NCI-H526 treated with DMSO at 0.1 percent for 48 hours (cell line): ENCODE results near the gene ESR2.
"Not testable (repeated sequence)": the region's sequence is repeated elsewhere in the genome, so short reads cannot be mapped to it uniquely, and the experiment has no call there.

ENCODE experiments used
- DNase-seq: peaks from one replicate; lab custom pipeline; 2025; lab: John Stamatoyannopoulos, UW

ESR2 gene

DNA sequence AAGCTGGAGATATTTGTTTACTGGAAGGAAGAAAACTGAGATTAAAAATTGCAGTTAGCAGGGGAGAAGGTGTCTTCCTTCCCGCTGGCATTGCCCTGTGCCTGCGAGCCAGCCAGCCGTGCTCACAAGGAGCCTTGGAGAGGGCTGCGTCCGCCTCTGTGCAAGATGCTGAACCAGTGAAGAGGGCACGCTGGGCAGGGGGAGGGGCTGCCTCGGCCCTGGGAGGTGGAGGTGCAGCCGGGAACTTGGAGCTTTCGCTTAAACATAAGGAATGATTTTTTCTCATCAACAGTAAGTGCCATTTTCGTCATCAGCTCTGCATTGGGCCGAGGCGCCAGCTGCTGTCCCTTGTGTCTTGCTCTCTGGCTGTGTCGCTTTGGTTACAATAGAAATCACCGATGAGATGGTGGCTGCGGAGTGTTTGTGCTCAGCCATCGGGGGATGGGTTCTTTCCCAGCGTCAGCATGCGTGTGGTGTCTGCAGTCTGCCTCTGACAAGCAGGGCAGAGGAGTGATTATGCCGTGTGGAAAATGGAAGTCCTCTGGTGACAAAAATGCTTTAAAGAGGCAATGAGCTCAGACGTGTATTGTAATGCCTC is 97.3 kb downstream of the ESR2 start:
- peak; percentile 62 for DNase-seq

DNA sequence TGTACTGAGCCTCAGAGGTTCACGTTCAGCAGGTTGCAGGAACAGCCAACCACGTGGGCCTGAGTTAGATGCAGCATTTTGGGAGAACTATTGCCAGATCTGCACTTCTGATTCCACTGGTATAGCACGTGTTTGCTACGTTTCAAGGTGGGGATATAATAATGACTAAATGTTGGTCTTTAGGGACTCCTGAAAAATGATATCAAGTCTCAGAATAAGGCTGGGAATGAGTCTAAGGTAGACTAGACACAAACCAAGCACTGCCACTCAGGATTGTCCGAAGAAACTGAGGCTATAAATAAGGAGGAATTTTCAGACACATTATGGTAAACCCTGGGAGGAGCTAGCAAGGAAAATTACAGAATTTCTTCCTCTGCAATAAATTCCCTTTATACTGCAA is 98.1 kb downstream of the ESR2 start:
- DNase-seq: no peak

DNA sequence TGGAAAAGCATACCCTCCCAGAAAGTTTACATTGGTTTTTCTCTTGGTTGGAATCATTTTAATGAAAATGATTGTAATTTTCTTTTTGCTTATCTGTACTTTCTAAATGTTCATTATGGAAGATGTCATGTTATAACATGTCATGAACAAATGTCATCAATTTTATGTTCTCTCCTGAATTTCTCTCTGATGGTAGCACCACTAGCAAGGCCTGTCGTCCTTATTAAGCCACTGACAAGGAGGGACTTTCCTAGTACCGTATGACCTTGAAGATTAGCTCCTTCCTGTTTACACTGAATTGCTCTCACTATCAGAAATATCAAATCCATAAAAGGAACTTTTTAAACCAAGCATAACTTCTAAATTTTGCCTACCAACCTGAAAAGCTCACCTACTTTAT is 99.0 kb downstream of the ESR2 start:
- no peak for DNase-seq

DNA sequence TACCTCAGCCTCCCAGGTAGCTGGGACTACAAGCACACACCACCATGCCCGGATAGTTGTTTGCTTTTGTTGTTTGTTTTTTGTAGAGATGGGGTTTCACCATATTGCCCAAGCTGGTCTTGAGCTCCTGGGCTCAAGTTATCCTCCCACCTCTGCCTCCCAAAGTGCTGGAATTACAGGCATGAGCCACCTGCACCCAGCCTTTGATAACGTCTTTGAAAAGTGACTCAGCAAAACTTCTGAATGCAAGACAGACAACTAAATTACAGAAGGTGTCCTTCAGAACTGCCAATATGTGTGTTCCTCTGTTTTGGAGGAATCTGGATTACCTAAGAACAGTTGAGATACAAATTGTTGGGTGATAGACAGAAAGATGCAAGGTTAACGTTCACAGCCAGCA is 99.8 kb downstream of the ESR2 start:
- DNase-seq: no peak

DNA sequence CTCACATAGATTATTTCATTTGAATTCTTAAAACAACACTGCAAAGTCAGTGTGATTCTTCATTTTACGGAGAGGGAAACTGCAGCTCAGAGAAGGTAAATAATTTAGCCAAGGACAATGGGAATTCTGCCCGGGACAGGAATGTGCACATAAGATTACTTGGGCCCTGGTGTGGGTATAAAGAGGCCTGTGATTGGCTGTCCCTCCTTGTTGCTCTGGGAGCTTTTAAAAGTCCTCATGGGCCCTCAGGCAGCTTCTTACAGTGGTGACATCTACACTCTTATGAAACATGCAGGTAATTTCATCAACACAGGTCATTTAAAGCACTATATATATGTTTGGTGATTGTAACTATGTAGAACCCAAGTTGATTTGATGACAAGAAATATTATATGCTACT is 100.3 kb downstream of the ESR2 start:
- DNase-seq: no peak

DNA sequence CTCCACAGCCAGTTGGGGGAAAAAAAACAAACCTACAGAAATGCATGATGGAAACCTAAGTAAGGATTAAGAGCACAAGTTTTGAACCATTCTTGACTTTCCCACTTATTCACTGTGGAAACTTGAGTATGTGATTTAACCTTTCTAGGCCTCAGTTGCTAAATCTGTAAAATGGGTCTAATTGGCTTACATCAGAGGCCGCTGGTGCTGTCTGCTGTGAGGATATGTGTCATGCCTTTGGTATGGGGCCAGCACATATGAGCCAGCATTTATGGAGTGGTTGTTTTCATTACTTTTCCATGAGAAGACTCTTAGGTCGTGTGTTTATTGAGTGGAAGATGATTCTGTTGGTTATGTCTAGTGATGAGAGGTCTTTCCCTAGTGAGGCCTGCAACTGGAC is 102.4 kb downstream of the ESR2 start:
- no peak for DNase-seq

DNA sequence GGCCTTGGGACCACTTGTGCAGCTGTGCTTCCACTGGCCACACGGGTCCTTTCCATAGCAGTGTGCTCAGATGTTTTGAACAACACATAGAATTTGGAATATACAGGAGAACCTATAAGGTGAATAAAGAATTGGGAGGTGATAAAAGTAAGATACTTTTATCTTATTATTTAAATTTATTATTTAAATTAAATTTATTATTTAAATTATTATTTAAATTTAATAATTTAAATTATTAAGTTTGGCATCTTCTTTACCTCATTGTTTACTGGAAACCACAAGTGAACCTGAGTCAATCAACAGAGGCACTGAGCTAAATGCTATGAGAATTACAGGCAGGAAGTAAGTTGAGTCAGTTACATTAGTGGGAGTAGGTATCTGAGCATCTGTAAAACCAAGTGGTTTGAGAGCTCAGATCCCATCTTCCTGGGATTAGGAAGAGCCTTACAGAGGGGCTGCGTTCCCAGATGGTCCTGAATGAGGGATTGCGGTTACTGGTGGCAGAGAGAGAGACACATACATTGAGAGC is 103.1 kb downstream of the ESR2 start:
- no peak for DNase-seq

DNA sequence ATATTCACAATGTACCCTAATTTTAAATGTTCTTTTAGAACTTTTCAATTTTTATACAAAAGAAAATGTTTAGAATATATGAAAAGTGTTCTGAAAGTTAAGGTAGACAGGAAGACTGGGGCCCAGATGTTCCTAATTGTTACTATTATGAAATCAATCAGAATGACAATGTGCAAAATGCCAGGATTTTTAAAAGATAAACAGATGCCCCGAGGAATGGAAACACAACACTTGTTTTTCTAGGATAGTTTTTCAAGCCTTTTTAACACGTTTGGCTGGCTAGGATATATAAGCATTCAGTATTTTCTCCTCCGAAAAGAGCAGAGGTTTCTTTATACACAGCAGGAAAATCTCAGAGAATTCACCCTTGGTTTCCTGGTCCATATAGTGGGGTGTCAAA is 106.8 kb downstream of the ESR2 start:
- no peak for DNase-seq

DNA sequence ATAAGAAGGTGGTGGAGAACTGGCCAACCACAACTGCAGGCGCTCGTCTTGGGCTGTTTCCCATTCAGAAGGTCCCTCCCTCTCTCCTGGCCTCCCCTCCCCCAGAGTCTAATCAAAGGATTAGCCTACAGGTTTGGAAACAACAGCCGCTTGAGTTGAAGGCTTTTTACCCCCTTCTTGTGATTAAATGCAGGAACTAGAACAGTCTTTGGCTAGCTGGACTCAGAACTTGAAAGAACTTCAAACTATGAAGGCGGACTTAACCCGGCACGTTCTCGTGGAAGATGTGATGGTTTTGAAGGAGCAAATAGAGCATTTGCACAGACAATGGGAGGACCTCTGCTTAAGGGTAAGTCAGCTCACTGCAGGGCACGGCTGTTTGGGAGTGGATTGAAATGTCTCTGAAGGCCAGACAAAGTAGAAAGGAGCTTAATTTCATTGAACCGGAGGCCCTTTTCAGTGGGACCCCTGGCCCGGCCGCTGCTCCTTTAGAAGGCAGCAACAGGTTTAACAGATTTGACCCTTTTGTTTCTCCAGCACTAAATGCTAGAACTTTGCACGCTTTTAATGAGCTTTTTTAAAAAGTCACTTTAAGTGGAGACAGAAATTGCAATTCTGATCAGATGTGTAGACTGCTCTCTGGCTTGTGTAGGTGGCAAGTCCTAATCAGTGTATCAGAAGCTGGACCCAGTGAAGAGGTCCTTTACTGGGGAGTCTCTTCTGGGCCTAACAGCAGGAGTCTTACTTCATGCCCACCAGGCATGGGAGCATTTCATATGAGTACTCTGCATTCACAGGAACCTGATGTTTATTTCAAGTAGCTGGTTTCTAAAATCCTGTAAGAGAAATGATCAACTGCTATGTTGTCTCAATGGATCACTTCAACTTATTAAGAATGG is 107.7 kb downstream of the ESR2 start:
- DNase-seq: no peak

DNA sequence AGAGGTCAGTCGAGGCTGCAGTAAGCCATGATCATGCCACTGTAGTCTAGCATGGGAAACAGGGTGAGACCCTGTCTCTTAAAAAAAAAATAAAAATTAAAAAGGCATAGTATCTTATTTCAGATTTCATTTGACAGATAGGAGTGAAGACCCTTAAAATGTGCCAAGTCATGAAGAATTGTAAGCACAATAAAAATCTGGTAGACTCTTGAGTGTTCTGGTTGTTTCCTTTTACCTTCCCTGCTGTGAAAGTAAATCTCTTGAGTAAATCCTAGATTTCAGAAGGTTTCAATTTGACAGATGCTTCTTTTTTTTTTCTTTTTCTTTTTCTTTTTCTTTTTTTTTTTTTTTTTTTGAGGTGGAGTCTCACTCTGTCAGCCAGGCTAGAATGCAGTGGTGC is 109.0 kb downstream of the ESR2 start:
- no peak for DNase-seq

DNA sequence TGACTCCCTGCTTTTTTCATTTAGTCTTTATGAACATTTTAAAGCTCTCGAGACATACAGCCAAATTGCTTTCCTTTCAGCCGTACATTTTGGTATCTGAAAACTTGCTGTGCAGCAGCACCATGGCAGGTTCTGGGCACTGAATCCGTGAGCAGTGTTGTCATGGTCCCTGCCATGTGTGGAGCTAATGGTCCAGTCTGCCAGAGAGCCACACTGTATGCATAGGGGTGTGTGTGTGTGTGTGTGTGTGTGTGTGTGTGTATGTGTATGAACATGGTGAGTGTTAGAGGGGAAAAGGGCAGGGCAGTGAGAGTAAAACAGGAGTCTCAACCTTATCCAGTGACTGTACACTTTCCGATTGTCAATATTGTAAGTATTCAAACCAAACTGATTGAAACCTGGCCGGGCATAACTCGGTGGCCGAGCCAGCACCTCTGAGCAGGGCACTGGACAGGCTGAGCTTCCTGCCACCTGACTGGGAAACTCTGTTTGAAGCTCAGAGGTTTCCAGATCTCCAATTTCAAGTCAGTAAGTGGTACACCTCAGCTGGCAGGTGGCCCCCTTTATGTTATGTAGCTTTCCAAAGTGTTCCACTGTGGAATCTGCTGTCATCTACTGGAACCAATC is 110.0 kb downstream of the ESR2 start:
- DNase-seq: no peak

DNA sequence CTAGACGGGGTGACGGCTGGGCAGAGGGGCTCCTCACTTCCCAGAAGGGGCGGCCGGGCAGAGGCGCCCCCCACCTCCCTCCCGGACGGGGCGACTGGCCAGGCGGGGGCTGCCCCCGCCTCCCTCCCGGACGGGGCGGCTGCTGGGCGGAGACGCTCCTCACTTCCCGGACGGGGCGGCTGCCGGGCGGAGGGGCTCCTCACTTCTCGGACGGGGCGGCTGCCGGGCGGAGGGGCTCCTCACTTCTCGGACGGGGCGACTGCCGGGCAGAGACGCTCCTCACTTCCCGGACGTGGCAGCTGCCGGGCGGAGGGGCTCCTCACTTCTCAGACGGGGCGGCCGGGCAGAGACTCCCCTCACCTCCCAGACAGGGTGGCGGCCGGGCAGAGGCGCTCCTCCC is 111.3 kb downstream of the ESR2 start:
- DNase-seq: not testable (repeated sequence)

DNA sequence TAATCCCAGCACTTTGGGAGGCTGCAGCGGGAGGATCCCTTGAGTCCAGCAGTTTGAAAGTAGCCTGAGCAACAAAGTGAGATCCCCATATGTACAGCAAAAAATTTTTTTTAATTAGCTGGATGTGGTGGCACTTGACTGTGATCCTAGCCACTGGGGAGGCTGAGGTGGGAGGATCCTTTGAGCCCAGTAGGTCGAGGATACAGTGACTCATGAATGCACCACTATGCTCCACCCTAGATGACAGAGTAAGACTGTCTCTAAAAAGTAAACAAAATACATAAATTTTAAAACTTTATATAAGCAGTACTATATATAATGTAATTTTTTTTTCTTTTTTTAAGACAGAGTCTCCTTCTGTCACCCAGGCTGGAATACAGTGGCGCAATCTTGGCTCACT is 115.4 kb downstream of the ESR2 start:
- DNase-seq: no peak

DNA sequence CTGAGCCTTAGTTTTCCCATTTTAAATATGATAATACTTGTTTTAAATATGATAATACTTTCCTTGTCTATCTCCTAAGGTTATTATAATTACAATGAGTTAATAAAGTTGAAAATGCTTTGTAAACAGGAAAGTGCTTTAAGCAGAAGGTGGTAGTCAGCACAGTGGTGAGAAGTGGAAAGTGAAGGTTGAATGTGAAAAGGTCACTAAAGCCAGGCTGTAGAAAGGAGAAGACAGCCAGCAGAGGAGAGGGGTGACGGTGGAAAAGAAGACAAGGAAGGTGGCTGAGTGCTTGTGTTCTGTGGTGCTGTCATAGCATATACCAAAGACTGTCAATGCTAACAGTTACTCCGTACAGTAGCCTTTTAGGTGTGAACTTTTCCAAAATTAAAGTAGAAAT is 117.8 kb downstream of the ESR2 start:
- DNase-seq: no peak

DNA sequence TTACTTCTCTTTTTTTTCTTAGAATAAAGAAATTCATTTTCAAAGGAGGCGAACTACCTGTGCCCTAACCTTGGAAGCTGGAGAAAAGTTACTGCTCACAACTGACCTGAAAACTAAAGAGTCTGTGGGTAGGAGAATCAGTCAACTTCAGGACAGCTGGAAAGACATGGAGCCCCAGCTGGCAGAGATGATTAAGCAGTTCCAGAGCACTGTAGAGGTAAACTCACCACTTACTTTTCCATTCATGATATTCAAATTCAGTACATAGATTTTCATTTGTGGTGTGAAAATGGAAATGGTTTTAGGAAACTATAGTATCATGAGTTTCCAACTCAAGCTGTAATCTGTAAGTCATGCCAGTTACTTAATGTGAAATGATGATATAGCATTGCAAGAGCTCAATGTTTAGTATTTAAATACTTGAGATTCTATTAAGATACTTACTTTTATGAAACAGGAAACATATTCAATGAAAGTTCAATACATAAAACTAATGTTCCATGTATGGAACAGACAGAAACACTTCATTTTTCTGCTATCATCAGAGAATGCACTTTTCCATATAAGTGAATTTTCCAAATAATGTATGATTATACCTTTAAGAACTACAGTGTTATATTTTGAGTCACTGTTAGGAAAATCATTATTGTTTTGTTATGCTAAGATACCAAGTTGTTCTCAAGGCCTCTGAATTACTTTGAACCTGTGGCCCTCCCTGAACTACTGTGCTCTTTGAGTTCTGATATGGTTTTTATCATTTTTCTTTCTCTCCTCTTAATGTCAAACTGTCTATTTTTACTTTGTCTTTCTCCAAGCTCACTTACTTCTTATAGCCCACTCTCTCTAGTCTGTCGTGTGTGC is 119.0 kb downstream of the ESR2 start:
- no peak for DNase-seq

DNA sequence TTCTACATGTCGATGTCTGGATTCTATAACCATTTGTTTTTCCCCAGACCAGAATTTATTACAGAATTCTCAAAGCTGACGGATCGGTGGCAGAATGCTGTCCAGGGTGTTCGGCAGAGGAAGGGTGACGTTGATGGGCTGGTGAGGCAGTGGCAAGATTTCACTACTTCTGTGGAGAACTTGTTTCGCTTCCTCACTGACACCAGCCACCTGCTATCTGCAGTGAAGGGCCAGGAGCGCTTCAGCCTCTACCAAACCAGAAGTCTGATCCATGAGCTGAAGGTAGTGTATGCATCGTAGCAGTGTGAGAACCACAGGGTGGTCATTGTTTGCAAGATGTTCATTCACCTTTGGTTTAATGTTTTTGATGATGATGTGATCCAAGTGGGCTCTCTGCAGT is 124.0 kb downstream of the ESR2 start:
- no peak for DNase-seq

DNA sequence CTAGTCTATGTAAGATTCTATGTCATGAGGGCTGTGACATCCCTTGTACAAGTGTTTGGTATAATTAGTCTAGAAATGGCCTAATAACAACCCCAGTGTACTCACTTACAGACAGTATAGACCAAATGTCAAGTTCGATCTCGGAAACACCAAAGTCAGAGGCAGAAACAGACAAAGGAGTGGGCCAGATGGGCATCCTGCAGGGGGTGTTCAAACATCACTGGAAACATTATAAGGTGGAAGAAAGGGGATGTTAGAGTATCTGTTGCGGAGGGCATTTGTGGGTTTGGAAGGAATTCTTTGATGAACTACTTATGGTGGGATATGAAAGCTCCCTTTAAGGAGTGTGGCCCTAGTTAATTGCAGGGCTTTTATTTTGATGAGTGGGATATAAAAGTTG is 134.6 kb downstream of the ESR2 start:
- no peak for DNase-seq

DNA sequence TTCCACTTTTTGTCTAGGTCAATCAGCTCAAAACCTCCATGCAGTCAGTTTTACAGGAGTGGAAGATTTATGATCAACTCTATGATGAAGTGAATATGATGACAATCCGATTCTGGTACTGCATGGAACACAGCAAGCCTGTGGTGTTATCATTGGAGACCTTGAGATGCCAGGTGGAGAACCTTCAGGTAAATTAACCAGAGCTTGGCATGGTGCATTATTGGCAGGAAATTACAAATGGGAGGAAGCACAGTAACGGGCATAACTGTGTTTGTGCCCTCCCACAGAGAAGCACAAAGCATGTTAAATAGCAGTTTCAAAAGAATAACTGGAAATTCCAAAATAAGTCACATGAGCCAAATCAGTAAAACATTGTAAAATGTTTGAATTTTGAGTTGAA is 135.6 kb downstream of the ESR2 start:
- DNase-seq: no peak

DNA sequence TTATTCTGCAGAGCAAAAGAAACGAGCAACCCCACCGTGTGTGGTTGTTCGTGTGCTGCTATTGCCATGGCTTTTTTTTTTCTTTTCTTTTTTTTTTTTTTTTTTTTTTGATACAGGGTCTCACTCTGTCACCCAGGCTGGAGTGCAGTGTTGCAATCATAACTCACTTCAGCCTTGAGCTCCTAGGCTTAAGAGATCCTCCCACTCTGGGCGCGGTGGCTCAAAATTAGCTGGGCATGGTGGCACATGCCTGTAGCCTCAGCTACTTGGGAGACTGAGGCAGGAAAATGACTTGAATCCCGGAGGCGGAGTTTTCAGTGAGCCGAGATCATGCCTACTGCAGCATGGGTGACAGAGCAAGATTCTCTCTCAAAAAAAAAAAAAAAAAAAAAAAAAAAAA is 144.2 kb downstream of the ESR2 start:
- no peak for DNase-seq

DNA sequence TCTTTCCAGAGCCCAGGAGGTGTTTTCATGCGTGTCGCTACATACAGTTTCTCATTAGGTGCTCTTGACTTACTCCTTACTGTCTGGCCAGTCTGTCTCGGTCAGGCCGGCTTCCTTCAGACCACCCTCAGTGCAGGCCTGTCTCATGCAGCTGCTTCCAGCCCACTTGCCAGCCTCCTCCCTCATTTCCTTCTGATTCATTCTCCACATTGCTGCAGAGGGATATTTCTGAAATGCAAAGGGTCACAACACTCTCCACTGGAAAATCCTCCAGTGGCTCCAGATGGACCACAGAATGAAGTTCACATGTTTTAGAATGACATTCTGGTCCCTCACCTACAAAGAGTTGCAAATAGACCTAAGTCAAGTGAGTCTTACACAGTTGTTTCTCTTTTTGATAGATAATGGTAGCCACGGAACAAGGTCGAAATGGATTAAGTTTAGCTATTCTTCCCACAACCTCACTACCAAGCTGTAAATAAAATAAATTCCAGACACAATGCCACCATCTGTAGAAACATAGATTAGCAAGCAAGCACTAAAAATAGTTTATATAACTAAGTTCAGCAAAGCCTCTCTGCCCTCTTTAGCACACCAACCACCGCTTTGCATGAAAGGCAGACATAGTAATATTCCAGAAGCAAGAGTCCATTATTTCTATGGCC is 146.9 kb downstream of the ESR2 start:
- DNase-seq: no peak

DNA sequence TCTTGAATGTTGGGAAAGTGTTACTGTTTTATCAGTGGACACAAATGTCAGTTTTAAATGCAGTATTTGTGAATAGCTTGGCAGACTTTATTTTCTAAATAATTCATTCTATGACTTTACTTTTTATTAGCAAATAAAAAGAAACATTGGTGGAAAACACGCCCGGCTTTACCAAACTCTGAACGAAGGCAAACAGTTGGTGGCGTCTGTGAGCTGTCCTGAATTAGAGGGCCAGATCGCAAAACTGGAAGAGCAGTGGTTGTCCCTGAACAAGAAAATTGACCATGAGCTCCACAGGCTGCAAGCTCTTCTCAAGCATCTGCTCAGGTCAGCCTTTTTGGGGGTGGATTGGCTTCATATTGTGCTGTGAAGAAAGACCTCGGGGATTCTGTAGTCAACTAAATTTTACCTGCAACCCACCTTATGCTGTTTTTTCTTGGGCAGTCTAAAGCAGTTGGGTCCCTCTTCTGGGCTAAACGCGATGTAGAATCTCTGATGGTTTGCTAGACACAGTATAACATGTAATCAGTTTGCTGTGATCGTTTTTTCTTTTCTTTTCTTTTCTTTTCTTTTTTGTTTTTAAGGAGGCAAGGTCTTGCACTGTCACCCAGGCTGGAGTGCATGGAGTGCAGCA is 156.4 kb downstream of the ESR2 start:
- DNase-seq: no peak
